ENCODE measurements around the gene CSNK1A1.
"Not testable (repeated sequence)": the region's sequence is repeated elsewhere in the genome, so short reads cannot be mapped to it uniquely, and the experiment has no call there.

Gene CSNK1A1

GRCh38 chr5:149535787-149536186 lies 15.5 kb downstream of the CSNK1A1 start:
- not testable (repeated sequence) for H3K4me3 ChIP-seq (ENCODE audit: insufficient read depth, low read depth, low read length, poor library complexity, severe bottlenecking); H3K27ac ChIP-seq (ENCODE audit: insufficient read depth, low read length, poor library complexity, severe bottlenecking); H3K9me3 ChIP-seq (ENCODE audit: control insufficient read depth, low read length); H3K27me3 ChIP-seq (replicated peaks; ENCODE audit: control insufficient read depth, insufficient read depth, low read length, poor library complexity, severe bottlenecking); DNase-seq; H3K36me3 ChIP-seq (ENCODE audit: control insufficient read depth, insufficient read depth, low read length)
- H3K4me1 ChIP-seq (ENCODE audit: control insufficient read depth, insufficient read depth, low read length, poor library complexity, severe bottlenecking), result peaks cover 20% of the 10 kb centered on the region

DNA sequence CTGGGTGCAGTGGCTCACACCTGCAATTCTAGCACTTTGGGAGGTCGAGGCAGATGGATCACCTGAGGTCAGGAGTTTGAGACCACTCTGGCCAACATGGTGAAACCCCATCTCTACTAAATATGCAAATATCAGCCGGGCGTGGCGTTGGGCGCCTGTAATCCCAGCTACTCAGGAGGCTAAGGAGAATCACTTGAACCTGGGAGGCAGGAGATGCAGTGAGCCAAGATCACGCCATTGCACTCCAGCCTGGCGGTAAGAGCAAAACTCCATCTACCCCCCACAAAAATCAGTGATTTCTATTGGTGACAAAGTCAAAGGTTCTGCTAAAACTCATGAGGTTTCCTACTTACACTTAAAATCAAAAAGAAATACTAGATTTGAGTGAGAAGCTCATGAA lies 18.8 kb downstream of the CSNK1A1 start:
- Histone ChIP-seq H3K4me1 (ENCODE audit: control insufficient read depth, insufficient read depth, low read length, poor library complexity, severe bottlenecking) (peaks cover 15% of the 10 kb centered on the region), H3K4me3 (ENCODE audit: insufficient read depth, low read depth, low read length, poor library complexity, severe bottlenecking) (no peak overlapping the region), H3K27ac (ENCODE audit: insufficient read depth, low read length, poor library complexity, severe bottlenecking) (no peak overlapping the region), H3K9me3 (ENCODE audit: control insufficient read depth, low read length) (no peaks in the 10 kb centered on the region), H3K36me3 (ENCODE audit: control insufficient read depth, insufficient read depth, low read length) (no peaks in the 10 kb centered on the region), H3K27me3 (replicated peaks; ENCODE audit: control insufficient read depth, insufficient read depth, low read length, poor library complexity, severe bottlenecking) (no peaks in the 10 kb centered on the region)
- DNase-seq, result no peak

DNA sequence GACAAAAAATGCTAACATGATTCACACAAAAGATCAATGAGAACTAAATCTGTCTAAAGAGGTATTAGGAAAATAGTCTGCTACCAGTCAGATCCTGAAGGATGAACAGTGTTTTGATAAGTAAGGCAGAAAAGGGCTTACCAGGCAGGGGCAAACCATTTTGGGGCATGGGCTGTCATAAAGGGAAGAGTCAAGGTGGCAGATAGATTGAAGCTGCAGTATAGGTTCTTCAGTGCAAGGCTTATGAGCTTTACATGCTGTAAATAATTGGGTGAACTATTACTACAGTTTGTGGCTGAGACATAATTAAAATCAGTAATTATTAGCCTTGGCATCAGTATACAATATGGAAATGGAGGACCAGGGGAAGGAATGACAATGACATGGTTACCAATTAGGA lies 21.8 kb downstream of the CSNK1A1 start:
- Histone ChIP-seq H3K36me3 (ENCODE audit: control insufficient read depth, insufficient read depth, low read length) (peaks cover 3% of the 10 kb centered on the region), H3K4me3 (ENCODE audit: insufficient read depth, low read depth, low read length, poor library complexity, severe bottlenecking) (no peak overlapping the region), H3K9me3 (ENCODE audit: control insufficient read depth, low read length) (no peaks in the 10 kb centered on the region), H3K27ac (ENCODE audit: insufficient read depth, low read length, poor library complexity, severe bottlenecking) (no peak overlapping the region), H3K27me3 (replicated peaks; ENCODE audit: control insufficient read depth, insufficient read depth, low read length, poor library complexity, severe bottlenecking) (no peaks in the 10 kb centered on the region), H3K4me1 (ENCODE audit: control insufficient read depth, insufficient read depth, low read length, poor library complexity, severe bottlenecking) (peaks cover 3% of the 10 kb centered on the region)
- DNase-seq, result no peak

DNA sequence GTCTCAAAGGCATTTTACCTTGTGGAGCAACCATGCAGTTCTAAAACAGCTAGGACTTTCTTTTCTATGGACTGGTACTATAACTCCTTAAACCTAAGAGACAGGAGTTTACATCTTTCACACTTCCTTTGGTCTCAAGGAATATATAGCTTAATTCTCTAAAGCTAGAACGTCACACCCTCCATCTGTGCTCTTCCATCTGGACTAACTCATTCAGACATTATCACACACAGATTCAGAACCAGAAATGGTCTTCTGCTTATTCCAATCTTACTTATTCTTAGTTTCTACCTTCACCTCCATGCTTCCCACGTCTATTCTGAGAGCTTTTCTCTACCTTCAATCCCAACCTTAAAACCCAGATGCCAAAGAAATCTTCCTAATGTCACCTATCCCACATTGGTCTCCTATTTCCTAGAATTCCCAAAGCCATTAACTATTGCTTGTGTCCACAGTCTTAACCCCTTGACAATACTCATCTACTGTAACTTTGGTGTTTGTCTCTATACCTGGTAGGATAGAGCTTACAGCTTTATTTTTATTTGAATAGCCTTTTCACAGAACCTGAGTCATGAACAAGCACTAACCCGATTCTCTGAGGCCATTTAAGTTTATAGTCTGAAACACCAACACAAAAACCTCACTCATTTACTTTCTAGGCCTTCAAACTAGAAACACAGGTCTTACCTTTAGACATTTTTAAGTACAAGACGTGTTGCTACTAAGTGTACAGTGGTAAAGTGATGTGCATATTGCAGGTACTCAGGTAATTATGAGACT lies 22.8 kb downstream of the CSNK1A1 start:
- no peak overlapping the region for H3K4me3 ChIP-seq (ENCODE audit: insufficient read depth, low read depth, low read length, poor library complexity, severe bottlenecking)
- H3K9me3 ChIP-seq (ENCODE audit: control insufficient read depth, low read length), result no peaks in the 10 kb centered on the region
- H3K27ac ChIP-seq (ENCODE audit: insufficient read depth, low read length, poor library complexity, severe bottlenecking), result no peak overlapping the region
- H3K4me1 ChIP-seq (ENCODE audit: control insufficient read depth, insufficient read depth, low read length, poor library complexity, severe bottlenecking), result peaks cover 3% of the 10 kb centered on the region
- H3K36me3 ChIP-seq (ENCODE audit: control insufficient read depth, insufficient read depth, low read length), result peaks cover 7% of the 10 kb centered on the region
- H3K27me3 ChIP-seq (replicated peaks; ENCODE audit: control insufficient read depth, insufficient read depth, low read length, poor library complexity, severe bottlenecking), result no peaks in the 10 kb centered on the region
- DNase-seq, result no peak

DNA sequence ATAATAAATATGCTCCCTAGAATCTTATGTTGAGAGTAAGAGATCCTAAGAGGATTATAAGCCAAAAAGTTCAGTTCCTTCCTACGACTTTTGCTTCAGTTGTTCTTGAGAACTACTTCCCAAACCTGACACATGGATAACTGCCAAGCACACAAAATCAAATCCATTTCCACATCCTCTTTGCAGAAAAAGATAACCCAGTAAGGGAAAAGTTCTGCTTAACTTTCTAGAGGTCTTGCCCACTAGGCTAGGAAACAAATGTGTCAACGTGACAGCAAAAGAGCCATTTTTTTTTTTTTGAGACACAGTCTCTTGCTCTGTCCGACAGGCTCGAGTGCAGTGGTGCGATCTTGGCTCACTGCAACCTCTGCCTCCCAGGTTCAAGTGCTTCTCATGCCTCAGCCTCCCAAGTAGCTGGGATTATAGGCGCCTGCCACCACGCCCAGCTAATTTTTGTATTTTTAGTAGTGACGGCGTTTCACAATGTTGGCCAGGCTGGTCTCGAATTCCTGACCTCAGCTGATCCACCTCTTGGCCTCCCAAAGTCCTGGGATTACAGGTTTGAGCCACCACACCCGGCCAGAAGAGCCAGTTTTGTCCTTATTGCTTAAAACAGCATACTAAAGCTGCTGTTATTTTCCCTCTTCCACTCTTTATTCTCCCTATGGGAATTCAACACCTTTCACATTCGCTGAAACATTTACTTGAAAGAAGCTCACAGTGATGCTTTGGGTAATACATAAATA lies 24.2 kb downstream of the CSNK1A1 start:
- peaks cover 3% of the 10 kb centered on the region for H3K4me1 ChIP-seq (ENCODE audit: control insufficient read depth, insufficient read depth, low read length, poor library complexity, severe bottlenecking)
- DNase-seq, result no peak
- no peak overlapping the region for H3K27ac ChIP-seq (ENCODE audit: insufficient read depth, low read length, poor library complexity, severe bottlenecking)

DNA sequence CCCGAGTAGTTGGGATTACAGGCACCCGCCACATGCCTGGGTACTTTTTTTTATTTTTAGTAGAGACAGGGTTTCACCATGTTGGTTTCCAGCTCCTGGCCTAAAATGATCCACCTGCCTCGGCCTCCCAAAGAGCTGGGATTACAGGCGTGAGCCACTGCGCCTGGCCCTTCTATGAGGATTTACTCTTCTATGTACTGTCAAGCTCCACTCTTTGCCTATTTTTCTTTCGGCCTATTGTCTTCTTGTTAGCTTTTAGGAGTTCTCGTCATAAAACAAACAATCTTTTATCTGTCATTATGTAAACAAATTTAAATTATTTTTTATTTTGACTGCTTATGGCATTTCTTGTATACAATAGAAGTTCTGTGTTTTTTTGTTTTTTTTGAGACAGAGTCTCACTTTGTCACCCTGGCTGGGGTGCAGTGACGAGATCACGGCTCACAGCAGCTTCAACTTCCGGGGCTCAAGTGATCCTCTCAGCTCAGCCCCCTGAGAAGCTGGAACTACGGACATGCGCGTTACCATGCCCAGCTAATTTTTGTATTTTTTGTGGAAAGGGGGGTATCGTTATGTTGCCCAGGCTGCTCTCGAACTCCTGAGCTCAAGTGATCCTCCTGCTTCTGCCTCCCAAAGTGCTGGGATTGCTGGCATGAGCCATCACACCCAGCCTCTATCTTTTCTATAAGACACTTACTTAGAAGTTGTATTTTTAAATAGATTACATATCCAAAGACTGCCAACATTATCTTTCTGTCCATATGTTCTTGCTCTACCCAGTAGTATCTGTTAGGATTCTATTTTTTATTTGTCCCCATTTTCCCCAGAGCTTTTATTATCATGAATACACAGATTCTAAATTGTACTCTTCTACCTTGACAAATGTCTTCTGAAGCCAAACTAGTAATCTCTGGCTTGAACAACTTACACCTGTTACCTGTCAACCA lies 29.2 kb downstream of the CSNK1A1 start:
- peaks cover 4% of the 10 kb centered on the region for H3K4me1 ChIP-seq (ENCODE audit: control insufficient read depth, insufficient read depth, low read length, poor library complexity, severe bottlenecking)
- H3K27ac ChIP-seq (ENCODE audit: insufficient read depth, low read length, poor library complexity, severe bottlenecking), result no peak overlapping the region
- no peaks in the 10 kb centered on the region for H3K27me3 ChIP-seq (replicated peaks; ENCODE audit: control insufficient read depth, insufficient read depth, low read length, poor library complexity, severe bottlenecking)
- no peak overlapping the region for H3K4me3 ChIP-seq (ENCODE audit: insufficient read depth, low read depth, low read length, poor library complexity, severe bottlenecking)
- H3K9me3 ChIP-seq (ENCODE audit: control insufficient read depth, low read length), result no peaks in the 10 kb centered on the region
- peaks cover 12% of the 10 kb centered on the region for H3K36me3 ChIP-seq (ENCODE audit: control insufficient read depth, insufficient read depth, low read length)
- no peak for DNase-seq

More for the DNA sequence above, 24.2 kb downstream of the CSNK1A1 start:
- Histone ChIP-seq H3K4me3 (ENCODE audit: insufficient read depth, low read depth, low read length, poor library complexity, severe bottlenecking) (no peak overlapping the region), H3K36me3 (ENCODE audit: control insufficient read depth, insufficient read depth, low read length) (peaks cover 9% of the 10 kb centered on the region), H3K27me3 (replicated peaks; ENCODE audit: control insufficient read depth, insufficient read depth, low read length, poor library complexity, severe bottlenecking) (no peaks in the 10 kb centered on the region), H3K9me3 (ENCODE audit: control insufficient read depth, low read length) (no peaks in the 10 kb centered on the region)

GRCh38 chr5:149519601-149520000 lies 31.6 kb downstream of the CSNK1A1 start:
- no peaks in the 10 kb centered on the region for H3K27me3 ChIP-seq (replicated peaks; ENCODE audit: control insufficient read depth, insufficient read depth, low read length, poor library complexity, severe bottlenecking)
- no peak overlapping the region for H3K27ac ChIP-seq (ENCODE audit: insufficient read depth, low read length, poor library complexity, severe bottlenecking)
- H3K4me1 ChIP-seq (ENCODE audit: control insufficient read depth, insufficient read depth, low read length, poor library complexity, severe bottlenecking), result peaks cover 4% of the 10 kb centered on the region
- H3K4me3 ChIP-seq (ENCODE audit: insufficient read depth, low read depth, low read length, poor library complexity, severe bottlenecking), result no peak overlapping the region
- H3K36me3 ChIP-seq (ENCODE audit: control insufficient read depth, insufficient read depth, low read length), result peaks cover 9% of the 10 kb centered on the region
- H3K9me3 ChIP-seq (ENCODE audit: control insufficient read depth, low read length), result no peaks in the 10 kb centered on the region
- DNase-seq, result no peak

- no peak for DNase-seq
- H3K27me3 ChIP-seq (replicated peaks; ENCODE audit: control insufficient read depth, insufficient read depth, low read length, poor library complexity, severe bottlenecking), result no peaks in the 10 kb centered on the region
- H3K4me1 ChIP-seq (ENCODE audit: control insufficient read depth, insufficient read depth, low read length, poor library complexity, severe bottlenecking), result peaks cover 4% of the 10 kb centered on the region
- no peak overlapping the region for H3K4me3 ChIP-seq (ENCODE audit: insufficient read depth, low read depth, low read length, poor library complexity, severe bottlenecking)
- H3K9me3 ChIP-seq (ENCODE audit: control insufficient read depth, low read length), result no peaks in the 10 kb centered on the region
- H3K27ac ChIP-seq (ENCODE audit: insufficient read depth, low read length, poor library complexity, severe bottlenecking), result no peak overlapping the region
- H3K36me3 ChIP-seq (ENCODE audit: control insufficient read depth, insufficient read depth, low read length), result peaks cover 7% of the 10 kb centered on the region
Observed at GRCh38 chr5:149518620-149519019, 32.6 kb downstream of the CSNK1A1 start.

DNA sequence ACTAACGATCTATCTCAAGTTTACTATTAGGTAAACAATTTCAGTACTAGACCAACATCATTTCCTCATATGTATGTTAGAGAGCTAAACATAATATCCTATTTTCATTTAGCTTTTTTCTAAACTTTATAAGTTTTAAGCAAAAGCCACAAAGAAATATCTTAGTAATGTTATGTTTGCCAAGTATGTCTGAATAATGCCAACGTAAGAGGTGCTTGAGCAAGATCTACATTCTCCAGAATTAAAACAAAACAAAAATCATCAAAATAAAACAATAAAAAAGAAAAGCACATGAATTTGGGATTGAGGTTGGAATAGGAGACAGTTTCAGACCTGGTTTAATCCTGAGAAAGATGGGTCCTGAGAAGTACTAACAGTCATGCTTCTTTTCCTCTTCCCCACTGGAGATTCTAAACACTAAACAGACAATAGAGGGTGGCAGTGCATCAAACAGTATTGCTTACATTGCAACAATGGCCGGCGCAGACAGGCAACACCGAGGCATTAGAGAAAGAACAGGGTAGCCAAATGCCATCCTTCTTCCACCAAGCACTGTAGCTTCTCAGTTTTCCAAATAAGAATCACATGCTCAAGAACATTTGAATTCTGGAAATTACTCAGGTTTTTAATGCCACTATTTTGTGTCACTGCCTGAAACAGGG lies 33.6 kb downstream of the CSNK1A1 start:
- H3K4me3 ChIP-seq (ENCODE audit: insufficient read depth, low read depth, low read length, poor library complexity, severe bottlenecking), result no peak overlapping the region
- no peaks in the 10 kb centered on the region for H3K9me3 ChIP-seq (ENCODE audit: control insufficient read depth, low read length)
- H3K27me3 ChIP-seq (replicated peaks; ENCODE audit: control insufficient read depth, insufficient read depth, low read length, poor library complexity, severe bottlenecking), result no peaks in the 10 kb centered on the region
- H3K4me1 ChIP-seq (ENCODE audit: control insufficient read depth, insufficient read depth, low read length, poor library complexity, severe bottlenecking), result peaks cover 4% of the 10 kb centered on the region
- H3K36me3 ChIP-seq (ENCODE audit: control insufficient read depth, insufficient read depth, low read length), result peaks cover 9% of the 10 kb centered on the region
- no peak for DNase-seq
- H3K27ac ChIP-seq (ENCODE audit: insufficient read depth, low read length, poor library complexity, severe bottlenecking), result no peak overlapping the region
